SK-N-SH treated with all-trans-retinoic acid at 6 μM for 48 hours (cell line): ENCODE results near the gene SCUBE2.

Experiments
- ATAC-seq: fragments of 200-7000 bp; cut with Tn5 transposase; 3 replicates; pipeline ENCODE4 v1.9.1; 2020; ENCODE audit warnings: mild to moderate bottlenecking, moderate library complexity
- ARNTL ChIP-seq: fragments of 450-650 bp; formaldehyde crosslinking; IDR thresholded peaks from 2 replicates; pipeline ENCODE4 v1.5.0; 2020; ENCODE audit warnings: low read depth, mild to moderate bottlenecking, moderate library complexity, borderline replicate concordance
- BACH2 ChIP-seq: fragments of 250-450 bp; sonication (Bioruptor Pico); IDR thresholded peaks from 2 replicates; pipeline ENCODE4 v1.9.0; 2021; ENCODE audit warnings: mild to moderate bottlenecking, borderline replicate concordance
- CSDC2 ChIP-seq: fragments of 250-450 bp; sonication (Bioruptor Pico); IDR thresholded peaks from 2 replicates; pipeline ENCODE4 v1.5.0; 2020; ENCODE audit warnings: mild to moderate bottlenecking, moderate library complexity
- CSRNP3 ChIP-seq: fragments of 250-450 bp; sonication (Bioruptor Pico); IDR thresholded peaks from 2 replicates; pipeline ENCODE4 v1.5.1; 2021; ENCODE audit warnings: mild to moderate bottlenecking, moderate library complexity
- ESRRG ChIP-seq: fragments of 250-450 bp; sonication (Bioruptor Pico); IDR thresholded peaks from 2 replicates; pipeline ENCODE4 v1.6.1; 2021; ENCODE audit warnings: mild to moderate bottlenecking
- GLIS3 ChIP-seq: fragments of 250-450 bp; sonication (Bioruptor Pico); IDR thresholded peaks from 2 replicates; pipeline ENCODE4 v1.5.0; 2020; ENCODE audit warnings: mild to moderate bottlenecking, moderate library complexity
- ISL1 ChIP-seq: fragments of 250-450 bp; sonication (Bioruptor Pico); IDR thresholded peaks from 2 replicates; pipeline ENCODE4 v2.1.2; 2022; ENCODE audit warnings: mild to moderate bottlenecking, moderate library complexity
- OSR1 ChIP-seq: fragments of 250-450 bp; sonication (Bioruptor Pico); IDR thresholded peaks from 2 replicates; pipeline ENCODE4 v1.8.0; 2022; ENCODE audit warnings: moderate library complexity, mild to moderate bottlenecking, inconsistent platforms
- POU6F1 ChIP-seq: fragments of 250-450 bp; sonication (Bioruptor Pico); IDR thresholded peaks from 2 replicates; pipeline ENCODE4 v1.8.0; 2021; ENCODE audit warnings: low read depth, mild to moderate bottlenecking, moderate library complexity, borderline replicate concordance
- PPARA ChIP-seq: fragments of 250-450 bp; sonication (Bioruptor Pico); IDR thresholded peaks from 2 replicates; pipeline ENCODE4 v1.5.0; 2020; ENCODE audit warnings: mild to moderate bottlenecking, borderline replicate concordance
- RARB ChIP-seq: fragments of 250-450 bp; sonication (Bioruptor Pico); IDR thresholded peaks from 2 replicates; pipeline ENCODE4 v1.8.0; 2021; ENCODE audit warnings: mild to moderate bottlenecking, moderate library complexity
- SNAI2 ChIP-seq: fragments of 250-450 bp; sonication (Bioruptor Pico); IDR thresholded peaks from 2 replicates; pipeline ENCODE4 v1.5.0; 2020; ENCODE audit warnings: mild to moderate bottlenecking, moderate library complexity
- TCF4 ChIP-seq: fragments of 250-450 bp; sonication (Bioruptor Pico); IDR thresholded peaks from 2 replicates; pipeline ENCODE4 v1.8.0; 2021; ENCODE audit warnings: mild to moderate bottlenecking, moderate library complexity, borderline replicate concordance
- TOX ChIP-seq: fragments of 250-450 bp; sonication (Bioruptor Pico); IDR thresholded peaks from 2 replicates; pipeline ENCODE4 v1.8.0; 2021; ENCODE audit warnings: mild to moderate bottlenecking, moderate library complexity, borderline replicate concordance
- ZC3H10 ChIP-seq: fragments of 250-450 bp; sonication (Bioruptor Pico); IDR thresholded peaks from 2 replicates; pipeline ENCODE4 v1.5.1; 2021; ENCODE audit warnings: mild to moderate bottlenecking, moderate library complexity
- ZFP3 ChIP-seq: fragments of 250-450 bp; sonication (Bioruptor Pico); IDR thresholded peaks from 2 replicates; pipeline ENCODE4 v1.5.0; 2020; ENCODE audit warnings: mild to moderate bottlenecking, moderate library complexity
- ZNF565 ChIP-seq: fragments of 450-650 bp; formaldehyde crosslinking; conservative IDR thresholded peaks from 2 replicates; pipeline ENCODE4 v1.5.0; 2020; ENCODE audit warnings: low read depth, mild to moderate bottlenecking, moderate library complexity
- ZNF70 ChIP-seq: fragments of 450-650 bp; formaldehyde crosslinking; IDR thresholded peaks from 2 replicates; pipeline ENCODE4 v1.5.0; 2020; ENCODE audit warnings: mild to moderate bottlenecking, moderate library complexity
- ZNF8 ChIP-seq: fragments of 450-650 bp; formaldehyde crosslinking; IDR thresholded peaks from 2 replicates; pipeline ENCODE4 v1.5.0; 2020; ENCODE audit warnings: mild to moderate bottlenecking, moderate library complexity
- TF ChIP-seq, protein P1 (sequence below): fragments of 250-450 bp; sonication (Bioruptor Pico); IDR thresholded peaks from 2 replicates; pipeline ENCODE4 v1.5.1; 2020; ENCODE audit warnings: low read depth, mild to moderate bottlenecking, moderate library complexity
- TF ChIP-seq, protein P2 (sequence below): fragments of 250-450 bp; sonication (Bioruptor Pico); IDR thresholded peaks from 2 replicates; pipeline ENCODE4 v1.8.0; 2020; ENCODE audit warnings: mild to moderate bottlenecking, moderate library complexity, borderline replicate concordance

Gene SCUBE2

GRCh38 chr11:9139628-9140357 lies 48.4 kb upstream of the SCUBE2 start:
- TF ChIP-seq ZNF8 (CRISPR knock-in tag) (no peak), ARNTL (CRISPR knock-in tag) (no peak), ZNF565 (CRISPR knock-in tag) (no peak), TCF4 (CRISPR knock-in tag) (no peak), GLIS3 (no peak), CSRNP3 (CRISPR knock-in tag) (no peak), POU6F1 (CRISPR knock-in tag) (no peak), OSR1 (CRISPR knock-in tag) (no peak), SNAI2 (CRISPR knock-in tag) (no peak), ZNF70 (no peak), TOX (CRISPR knock-in tag) (no peak), CSDC2 (CRISPR knock-in tag) (no peak), ISL1 (no peak), RARB (CRISPR knock-in tag) (no peak), ESRRG (CRISPR knock-in tag) (no peak)
- TF ChIP-seq, protein P1, sequence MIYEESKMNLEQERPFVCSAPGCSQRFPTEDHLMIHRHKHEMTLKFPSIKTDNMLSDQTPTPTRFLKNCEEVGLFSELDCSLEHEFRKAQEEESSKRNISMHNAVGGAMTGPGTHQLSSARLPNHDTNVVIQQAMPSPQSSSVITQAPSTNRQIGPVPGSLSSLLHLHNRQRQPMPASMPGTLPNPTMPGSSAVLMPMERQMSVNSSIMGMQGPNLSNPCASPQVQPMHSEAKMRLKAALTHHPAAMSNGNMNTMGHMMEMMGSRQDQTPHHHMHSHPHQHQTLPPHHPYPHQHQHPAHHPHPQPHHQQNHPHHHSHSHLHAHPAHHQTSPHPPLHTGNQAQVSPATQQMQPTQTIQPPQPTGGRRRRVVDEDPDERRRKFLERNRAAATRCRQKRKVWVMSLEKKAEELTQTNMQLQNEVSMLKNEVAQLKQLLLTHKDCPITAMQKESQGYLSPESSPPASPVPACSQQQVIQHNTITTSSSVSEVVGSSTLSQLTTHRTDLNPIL (CRISPR knock-in tag) = no peak
- TF ChIP-seq, protein P2, sequence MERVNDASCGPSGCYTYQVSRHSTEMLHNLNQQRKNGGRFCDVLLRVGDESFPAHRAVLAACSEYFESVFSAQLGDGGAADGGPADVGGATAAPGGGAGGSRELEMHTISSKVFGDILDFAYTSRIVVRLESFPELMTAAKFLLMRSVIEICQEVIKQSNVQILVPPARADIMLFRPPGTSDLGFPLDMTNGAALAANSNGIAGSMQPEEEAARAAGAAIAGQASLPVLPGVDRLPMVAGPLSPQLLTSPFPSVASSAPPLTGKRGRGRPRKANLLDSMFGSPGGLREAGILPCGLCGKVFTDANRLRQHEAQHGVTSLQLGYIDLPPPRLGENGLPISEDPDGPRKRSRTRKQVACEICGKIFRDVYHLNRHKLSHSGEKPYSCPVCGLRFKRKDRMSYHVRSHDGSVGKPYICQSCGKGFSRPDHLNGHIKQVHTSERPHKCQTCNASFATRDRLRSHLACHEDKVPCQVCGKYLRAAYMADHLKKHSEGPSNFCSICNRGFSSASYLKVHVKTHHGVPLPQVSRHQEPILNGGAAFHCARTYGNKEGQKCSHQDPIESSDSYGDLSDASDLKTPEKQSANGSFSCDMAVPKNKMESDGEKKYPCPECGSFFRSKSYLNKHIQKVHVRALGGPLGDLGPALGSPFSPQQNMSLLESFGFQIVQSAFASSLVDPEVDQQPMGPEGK (CRISPR knock-in tag) = no peak
- no peak for ATAC-seq

DNA sequence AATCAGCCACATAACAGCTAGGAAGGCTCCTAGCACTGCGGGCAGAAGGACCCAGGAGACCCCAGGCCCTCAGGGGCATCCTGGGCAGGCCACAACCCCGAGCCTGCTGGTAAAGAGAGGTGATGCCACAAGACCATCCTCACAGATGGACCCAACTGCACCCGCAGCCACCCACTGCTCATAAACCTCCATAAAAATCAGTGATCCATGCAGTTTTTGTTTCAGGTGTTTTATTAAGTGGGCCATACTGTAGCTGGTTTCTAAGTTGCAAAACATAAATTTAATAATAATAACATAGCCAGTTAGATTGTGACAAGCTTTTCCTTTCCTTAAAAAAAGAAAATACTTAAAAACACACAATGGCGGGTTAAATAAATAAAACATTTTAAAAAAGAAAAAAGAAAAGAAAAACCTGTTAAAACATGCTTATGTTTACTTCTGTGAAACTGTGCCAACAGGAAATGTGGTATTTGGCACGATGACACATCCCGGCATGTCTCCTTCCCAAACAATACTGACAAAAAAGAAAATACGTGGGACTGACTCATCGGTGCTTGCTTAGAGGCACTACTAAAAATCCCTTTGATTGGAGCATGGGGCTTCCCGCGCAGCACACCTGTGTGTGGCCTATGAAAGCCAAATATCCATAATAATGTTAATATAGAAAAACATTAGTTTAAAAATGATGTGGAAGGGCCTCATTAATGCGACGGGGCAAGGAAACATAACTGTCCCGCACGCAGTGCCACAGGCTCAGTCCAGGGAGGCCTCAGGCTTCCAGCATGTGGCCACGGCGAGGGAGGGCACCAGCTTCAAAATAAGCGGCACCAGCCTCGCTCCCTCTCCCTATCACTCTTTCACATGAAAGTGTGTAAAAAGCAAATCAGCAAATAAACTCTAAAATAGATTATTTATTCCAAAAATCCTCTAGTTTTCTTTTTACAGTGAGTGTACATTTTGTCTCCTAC lies 47.5 kb upstream of the SCUBE2 start:
- TF ChIP-seq GLIS3 = no peak
- TF ChIP-seq TCF4 (CRISPR knock-in tag) = no peak
- TF ChIP-seq ARNTL (CRISPR knock-in tag) = no peak
- TF ChIP-seq ZNF565 (CRISPR knock-in tag) = no peak
- peak; percentile 69 for ATAC-seq

- peak; percentile 21 for ATAC-seq
- TF ChIP-seq POU6F1 (CRISPR knock-in tag) (no peak), ZNF565 (CRISPR knock-in tag) (no peak), OSR1 (CRISPR knock-in tag) (no peak), GLIS3 (no peak), ZC3H10 (CRISPR knock-in tag) (no peak), ZNF70 (no peak), BACH2 (CRISPR knock-in tag) (no peak), ESRRG (CRISPR knock-in tag) (no peak), ARNTL (CRISPR knock-in tag) (no peak), CSRNP3 (CRISPR knock-in tag) (no peak), PPARA (CRISPR knock-in tag) (no peak), ISL1 (no peak), ZNF8 (CRISPR knock-in tag) (no peak), ZFP3 (CRISPR knock-in tag) (no peak)
- TF ChIP-seq, protein P1 (CRISPR knock-in tag) = no peak
- TF ChIP-seq, protein P2 (CRISPR knock-in tag) = no peak
These were observed 46.7 kb upstream of the SCUBE2 start for GRCh38 chr11:9138133-9138453.
